ENCODE results near the gene AOPEP.
A peak's percentile ranks its signal among the peaks of the same experiment; 100 is the strongest.

AOPEP gene

DNA sequence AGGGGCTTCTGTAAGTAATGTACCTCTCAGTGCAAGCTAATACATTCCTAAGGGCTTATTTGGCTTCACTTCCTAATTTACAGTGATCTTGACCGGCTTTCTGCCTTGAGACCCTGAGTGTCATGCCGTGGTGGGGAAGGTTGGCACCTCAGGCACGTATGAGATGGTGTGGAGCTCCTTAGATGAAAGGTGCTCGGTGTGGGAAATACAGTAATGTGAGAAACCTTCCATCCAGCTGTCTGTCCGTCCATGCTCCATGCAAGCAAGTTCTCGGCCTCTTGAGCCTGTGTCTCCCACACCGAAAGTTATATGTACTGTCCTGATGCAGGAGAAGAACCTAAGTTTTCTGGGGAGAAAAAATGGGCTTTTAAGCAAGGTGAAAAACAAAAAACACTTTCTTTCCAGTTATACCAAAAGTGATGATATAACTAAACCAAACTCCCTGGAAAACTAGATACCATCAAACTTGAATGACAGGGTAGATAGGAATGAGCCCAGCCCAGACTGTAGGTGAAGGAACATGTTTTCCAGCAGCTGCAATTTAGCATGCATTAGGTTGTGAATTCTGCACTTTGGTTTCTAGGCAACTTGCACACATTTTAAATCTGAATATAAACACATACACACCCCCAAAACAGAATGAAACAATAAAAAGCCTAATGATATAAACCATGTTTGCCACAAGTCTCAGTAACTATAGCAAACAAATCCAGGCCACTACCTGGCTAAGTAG, 311.5 kb downstream of the AOPEP start:
- no peak for DNase-seq (ENCODE audit: low read depth)

DNA sequence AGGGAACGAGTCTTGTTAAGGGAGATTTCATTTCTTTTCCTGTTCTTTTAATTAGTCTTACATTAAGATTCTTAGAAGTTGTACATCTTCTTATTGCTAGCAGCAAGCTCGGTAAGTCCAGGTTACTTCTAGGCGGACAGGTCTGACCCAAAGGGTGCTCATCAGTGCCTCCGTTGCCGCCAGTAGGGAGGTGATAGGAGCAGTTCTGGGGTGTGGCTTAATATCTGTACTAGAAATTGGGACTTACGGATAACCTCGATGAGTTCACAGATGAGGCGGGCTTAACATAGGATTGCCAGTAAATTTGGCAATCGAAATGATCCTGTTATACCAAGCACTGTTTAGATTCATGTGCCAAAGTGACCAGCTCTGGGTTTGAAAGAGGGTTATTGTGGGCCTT, 312.2 kb downstream of the AOPEP start:
- no peak for DNase-seq (ENCODE audit: low read depth)

DNA sequence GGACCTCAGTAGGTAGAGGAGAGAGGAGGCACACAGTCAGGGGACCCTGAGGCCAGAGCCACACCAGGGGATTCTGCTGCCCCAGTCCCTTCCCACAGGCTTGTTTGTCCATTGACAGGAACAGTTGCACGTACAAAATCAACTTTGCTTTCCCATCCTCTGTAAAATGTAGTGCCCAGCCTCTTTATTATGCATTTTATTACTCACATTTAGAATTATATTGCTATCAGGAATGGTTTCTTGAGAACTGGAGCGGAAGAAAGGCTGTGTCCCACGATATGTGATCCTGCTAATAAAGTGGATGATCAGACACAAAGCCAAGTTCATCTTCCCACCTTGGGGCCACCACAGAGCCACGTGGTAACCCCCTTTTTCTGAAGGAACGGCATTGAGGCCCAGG, 313.6 kb downstream of the AOPEP start:
- DNase-seq (ENCODE audit: low read depth) = no peak

DNA sequence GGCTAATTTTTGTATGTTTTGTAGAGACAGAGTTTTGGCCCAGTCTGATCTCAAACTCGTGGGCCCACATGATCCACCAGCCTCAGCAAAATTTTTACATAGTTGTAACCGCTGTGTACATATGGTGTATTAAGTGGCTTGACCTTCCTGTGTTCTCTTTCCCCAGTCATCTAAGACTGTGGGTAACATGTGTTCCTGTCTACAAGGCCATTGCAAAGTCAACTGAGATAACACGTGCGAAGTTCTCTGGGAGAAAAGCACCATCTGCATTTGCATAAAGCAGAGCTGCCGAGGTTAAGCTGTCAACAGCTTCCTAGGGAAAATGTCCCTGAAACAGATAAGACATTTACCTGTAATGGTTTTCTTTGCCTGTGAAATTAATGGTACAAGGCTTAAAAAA, 317.3 kb downstream of the AOPEP start:
- no peak for DNase-seq (ENCODE audit: low read depth)

DNA sequence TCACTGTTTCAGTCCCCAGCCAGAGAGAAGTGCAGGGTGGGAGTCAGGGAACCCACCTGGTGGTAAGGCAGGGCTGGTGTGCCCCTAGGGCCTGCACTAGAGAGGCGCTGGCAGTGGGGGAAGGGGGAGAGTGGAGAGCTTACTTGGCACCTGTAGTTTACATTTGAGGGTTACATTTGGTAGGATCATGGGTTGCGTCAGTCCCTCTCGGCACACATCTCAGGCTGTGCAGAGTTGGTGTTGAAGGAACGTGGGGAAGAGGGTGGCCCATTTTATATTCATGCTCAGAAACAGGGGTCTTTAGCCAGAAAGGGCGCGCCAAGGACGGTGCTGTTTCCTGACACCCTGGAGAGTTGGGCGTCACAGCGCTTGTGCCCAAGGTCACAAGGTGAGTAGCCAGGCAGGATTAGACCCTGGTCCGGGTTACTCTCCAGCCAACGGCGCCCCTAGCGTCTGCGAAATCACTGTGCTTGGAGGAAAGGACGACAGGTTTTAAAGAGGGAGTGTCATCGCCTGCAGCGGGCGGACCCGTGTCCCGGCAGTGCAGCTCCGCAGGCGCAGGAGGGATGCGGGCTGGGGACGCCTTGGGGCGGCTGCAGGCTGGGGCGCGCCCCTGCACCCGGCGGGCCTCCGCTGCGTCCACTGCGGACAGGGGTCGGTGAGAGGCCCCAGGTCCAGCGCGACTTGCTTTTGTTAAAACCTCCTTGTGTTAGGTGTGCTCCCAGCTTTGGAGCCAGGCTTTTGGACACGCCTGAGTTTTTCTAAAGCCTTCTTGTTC, 318.4 kb downstream of the AOPEP start:
- no peak for DNase-seq (ENCODE audit: low read depth)

DNA sequence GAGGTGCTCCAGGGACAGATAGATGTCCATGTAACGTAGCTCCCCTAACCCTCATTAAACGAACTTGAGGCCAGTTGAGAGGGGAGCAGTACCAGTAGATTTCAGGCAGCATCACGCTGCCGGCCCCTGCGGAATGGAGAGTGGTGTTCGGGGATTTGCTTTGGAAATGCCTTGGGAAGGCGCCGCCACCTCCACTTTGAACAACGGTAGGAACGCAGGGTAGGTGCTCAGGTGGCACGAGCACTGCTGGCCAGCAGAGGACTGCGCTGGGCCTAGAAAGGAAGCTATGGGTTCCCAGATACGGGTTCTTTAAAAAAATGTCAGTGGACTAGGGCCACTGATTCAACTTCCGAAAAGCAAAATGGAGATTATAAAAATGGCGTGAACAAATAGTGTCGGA, 319.3 kb downstream of the AOPEP start:
- DNase-seq (ENCODE audit: low read depth) = no peak

DNA sequence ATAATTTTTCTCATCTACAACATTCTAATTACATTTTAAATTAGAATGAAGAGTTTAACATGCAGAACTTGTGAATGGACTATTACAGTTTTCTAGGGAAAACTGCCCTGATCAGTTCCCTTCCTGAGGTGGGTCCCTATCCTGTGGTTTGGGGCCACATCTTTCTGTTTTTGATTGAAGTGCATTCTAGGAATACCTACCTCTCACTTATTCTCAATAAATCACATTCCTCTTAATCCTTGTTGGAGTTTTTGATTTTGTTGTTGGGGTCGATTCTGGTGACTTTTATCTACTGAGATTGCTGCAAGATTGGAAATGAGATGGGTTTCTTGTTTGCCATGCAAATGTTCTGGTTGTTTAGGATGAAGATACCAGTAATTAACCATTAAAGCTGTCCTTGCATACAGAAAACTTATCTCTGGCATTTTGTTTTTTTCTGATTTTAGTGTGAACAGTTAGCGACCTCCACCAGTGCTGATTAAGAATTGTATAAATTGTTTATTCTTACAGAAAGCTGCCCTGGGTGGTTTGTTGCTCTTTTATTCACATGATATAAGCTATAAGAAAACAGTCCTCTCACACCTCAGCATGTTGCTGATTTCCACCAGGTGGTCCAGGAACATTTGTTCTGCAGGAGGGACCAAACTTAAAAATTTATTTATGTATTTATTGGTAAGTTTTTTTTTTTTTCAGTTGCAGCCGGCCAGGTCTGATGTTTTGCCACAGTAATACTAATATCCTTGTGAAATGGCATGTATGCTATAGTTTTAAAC, 321.1 kb downstream of the AOPEP start:
- DNase-seq (ENCODE audit: low read depth) = no peak

DNA sequence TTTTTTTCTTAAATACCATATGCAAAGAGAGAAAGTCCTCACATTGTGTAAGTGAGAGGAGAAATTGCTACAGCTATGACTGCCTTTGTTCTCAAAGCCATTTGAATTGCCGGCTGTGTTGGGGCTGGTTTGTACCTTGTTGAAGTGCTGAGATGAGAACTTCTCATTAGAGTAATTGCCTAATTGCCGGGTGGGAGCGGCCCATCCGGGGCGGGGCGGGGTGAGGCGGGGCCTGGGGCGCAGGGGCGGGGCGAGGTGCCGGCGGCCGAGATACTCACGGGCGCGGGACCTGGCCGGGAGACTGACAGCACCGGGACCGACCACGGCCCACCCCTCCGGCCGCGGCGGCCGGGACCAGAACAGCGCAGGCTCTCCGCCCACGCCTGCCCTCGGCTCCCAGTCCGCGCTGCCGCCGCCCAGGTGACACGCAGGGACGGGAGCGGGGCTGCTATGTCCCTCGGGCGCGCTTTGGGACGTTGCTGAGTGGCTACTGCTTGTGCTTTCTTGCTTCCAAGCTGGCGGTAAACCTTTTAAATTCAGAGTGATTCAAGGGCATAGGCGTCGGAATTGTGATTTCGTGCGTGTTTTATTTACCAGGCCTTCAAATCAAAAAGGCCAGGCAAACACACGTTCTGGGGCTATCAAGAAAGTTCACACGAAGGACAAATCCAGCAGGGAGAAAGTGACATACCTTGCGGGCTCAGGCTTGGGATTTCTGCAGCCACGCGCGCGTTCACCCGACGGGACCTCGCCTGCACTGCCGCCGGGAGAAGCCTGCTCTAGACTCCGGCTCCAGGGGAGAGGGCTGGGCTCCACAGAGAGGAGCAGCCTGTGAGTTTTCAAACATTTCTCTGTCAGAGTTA, 322.0 kb downstream of the AOPEP start:
- peak; percentile 46 for DNase-seq (ENCODE audit: low read depth)

DNA sequence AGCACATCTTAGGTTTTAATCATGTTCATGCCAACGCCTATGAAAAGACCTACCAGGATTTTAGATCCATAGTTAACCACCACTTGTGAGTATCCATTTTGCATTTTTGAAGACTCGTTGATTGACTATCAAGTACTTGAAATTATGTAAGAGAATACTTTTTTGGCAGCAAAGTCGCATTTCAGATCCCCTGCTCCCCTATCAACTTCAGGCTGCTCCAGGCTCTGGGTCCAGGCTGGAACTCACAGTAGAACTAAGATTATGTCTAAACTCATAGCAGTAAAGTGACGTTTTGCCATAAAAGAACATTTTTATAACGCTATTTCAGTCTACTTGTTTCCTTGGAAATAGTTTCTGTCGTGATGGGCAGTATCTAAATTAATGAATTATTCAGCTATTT, 323.3 kb downstream of the AOPEP start:
- DNase-seq (ENCODE audit: low read depth) = no peak

DNA sequence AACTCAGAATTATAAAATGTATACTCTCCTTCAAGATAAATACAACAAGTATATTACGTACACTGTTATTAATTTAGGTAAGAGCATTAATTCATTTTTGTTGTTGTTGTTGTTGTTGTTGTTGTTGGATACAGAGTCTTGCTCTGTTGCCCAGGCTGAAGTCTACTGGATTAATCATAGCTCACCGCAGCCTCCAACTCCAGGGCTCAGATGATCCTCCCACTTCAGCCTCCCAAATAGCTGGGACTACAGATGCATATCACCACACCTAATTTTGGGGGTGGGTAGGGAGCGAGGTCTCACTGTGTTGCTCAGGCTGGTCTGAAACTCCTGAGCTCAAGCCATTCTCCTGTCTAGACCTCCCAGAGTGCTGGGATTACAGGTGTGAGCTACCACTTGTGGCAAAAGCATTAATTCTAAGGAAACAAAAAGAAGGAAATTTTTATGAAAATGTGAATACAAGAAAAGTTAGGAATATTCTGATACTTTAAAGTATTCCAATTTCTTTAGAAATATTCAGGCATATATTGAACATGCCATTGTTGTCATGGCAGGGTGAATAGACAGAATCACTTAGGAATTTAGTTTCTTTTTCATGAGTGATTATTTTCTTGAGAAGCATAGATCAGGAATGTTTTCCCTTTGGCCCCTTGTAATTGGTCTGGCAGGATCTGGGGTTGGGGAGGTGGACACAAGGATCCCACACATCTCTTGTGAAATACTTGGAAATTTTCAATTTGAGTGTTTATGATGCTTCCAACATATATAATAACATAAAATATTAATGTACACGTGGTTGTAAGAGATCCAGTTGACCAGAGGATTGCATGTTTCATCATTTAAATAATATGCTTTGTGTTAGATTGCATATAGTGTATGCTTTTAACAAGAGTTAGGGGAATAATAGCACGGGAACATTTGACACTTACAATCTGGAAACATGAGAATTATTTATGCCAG, 327.4 kb downstream of the AOPEP start:
- no peak for DNase-seq (ENCODE audit: low read depth)

DNA sequence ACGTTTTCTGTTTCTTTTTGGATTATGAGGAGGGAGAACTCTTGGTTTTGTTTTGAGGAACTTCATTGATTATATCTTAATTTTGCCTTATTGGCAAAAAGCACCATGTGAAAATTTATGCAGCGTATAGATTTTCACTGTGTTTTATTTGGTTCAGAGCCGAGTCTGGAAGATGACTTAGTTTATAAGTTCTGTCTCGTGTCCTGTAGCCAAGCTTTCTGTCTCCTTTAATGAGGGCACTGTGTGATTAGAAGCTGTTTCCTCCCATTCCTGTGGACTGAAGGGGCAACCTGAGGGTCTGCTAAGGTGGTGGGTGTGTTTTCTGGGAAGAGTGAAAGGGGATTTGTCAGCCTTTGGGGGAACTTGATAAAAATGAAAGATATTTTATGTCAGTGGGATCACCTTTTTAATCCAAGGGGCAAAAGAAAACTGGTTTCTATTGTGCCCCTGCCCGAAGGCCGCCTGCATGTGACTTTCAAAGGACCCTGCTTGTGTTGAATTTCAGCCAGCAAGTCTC, 328.9 kb downstream of the AOPEP start:
- no peak for DNase-seq (ENCODE audit: low read depth)

DNA sequence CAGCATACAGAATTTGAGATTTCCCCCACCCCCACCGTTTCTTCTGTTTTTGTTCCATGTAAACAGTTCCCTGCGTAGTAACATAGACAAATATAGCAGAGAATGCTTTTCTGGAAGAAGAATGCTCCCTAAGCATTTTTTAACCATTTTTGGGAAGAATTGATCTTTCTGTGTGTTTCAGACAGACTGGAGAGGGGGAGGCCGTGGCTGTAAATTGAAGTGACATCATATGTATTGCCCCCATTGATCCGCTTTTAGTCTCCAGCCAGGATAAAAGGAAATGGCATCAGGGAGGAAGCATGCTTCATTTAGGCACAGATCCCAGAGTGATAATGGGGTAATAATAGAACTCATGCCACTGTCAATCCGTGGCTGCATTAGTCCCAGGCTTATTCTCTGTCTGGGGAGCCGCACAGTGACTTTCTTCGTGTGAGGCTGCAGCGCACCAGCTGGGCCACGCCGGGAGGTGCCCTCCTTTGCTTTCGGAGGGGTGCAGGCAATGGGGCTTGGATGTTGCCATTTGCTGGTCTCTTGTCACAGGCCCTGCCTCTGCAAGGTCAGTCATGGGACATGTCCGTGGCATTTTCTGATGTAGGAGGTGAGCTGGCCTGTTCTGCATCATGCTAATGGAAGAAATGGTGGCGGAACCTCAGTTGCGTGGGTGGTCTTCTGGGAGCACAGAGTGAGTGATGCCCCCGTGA, 329.5 kb downstream of the AOPEP start:
- no peak for DNase-seq (ENCODE audit: low read depth)

DNA sequence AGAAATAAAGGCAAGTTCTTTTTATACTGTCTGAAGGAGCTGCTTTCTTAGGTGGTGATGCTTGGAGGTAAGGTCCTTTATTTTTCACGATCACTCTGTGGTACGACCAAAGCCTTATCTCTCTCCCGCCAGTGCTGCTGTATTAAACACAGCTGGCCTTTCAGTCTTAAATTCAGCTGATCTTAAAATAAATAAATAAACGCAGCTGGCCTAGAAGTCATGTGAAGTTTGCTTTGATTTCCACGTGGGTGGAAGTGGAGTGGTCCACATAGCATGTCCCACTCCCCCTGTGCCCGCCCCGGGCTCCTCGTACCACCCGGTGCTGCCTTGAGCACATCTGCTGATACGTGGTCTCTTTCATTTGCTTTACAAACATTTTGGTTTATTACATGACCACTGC, 330.6 kb downstream of the AOPEP start:
- no peak for DNase-seq (ENCODE audit: low read depth)

DNA sequence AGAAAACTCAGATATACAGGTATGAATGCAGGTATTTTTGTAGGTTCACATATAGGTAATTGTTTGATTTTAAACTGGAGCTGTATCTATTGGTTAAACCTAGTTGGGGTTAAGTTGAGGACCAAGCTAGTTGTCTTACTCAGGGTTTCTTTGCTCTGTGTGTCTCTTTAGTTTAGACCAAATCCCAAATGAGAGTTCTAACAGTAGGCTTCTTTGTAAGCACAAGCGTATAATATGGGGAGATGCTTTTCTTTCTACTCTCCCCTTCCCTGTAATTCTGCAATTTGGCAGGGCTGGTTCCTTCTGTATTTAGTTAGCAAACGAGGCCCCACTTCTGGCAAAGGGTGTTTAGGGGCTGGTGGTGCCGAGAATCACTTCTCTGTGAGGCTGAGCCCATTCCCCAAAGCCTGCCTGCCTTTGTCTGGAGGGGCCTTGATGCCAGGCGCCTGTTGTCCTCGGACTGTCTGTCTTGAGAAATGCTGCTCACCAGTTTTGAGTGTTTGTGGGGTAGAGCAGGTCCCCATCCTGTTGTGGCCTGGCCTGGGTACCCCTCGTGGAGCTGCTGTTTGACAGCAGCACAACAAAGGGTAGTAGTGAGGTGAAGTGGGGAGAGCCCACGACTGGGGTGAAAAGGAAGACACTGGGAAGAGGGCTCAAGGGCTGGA, 331.8 kb downstream of the AOPEP start:
- DNase-seq (ENCODE audit: low read depth) = no peak

DNA sequence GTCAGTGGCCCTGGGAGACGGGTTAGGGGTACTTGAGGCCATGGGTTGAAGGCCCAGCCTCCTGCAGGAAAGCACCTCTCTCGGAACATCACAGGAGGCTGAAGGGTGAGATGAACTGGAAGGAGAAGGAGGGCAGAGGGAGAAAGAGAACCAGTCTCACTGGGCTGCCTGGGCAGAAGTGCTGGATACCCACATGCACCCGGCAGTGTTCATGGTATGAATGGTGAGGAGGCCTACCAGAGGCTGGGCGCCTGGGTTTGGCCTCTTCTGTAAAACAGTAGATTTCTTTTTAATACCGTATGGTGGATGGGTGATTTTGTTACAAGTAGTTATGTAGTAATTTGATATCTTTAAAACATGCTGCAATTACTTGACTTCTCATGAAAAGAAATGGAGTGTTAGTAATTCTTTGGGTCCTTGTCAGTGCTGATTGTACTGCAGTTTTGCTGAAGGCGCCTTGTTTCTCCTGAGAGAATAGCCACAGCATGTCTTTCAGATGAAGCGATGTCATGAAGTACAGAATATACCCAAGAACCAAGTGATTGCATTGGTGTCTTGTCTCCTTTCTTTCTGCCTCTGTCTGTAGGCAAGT, 332.4 kb downstream of the AOPEP start:
- no peak for DNase-seq (ENCODE audit: low read depth)

DNA sequence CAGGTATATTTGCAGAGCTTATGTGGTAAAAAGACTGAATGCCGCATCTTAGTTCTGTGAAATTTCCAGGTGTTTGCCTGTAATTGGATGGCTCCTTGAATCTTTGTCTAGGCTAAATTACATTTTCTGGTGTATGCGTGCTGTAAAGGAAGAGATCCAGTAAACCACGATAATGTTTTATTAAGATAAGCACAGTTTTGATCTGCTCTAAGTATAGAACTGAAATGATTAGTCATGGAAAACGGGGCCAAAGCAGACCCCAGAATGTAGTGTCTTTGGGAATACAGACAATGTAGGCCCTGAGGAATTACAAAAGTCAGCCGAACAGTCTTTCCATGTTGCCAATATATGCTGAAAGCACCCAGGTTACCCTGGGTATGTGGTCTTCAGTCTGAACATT, 333.7 kb downstream of the AOPEP start:
- no peak for DNase-seq (ENCODE audit: low read depth)

DNA sequence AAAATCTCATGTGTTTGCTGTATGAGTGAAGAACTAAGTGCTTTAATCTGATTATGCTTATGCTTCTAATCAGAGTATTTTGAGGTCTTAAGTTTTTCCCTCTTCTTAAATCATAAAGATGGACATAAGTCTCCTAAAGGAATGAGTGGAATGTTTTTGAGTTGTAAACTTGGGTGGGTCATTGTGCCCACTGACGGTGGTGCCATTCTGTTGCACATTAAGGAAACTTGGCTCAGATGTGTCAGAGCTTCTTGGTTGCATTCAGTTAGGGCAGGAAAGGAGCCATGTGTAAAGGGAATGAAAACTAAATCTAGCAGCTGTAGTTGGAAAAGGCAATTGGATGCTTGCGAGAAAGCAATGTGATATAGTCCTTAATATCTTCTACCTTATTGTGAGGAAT, 334.4 kb downstream of the AOPEP start:
- DNase-seq (ENCODE audit: low read depth) = no peak

DNA sequence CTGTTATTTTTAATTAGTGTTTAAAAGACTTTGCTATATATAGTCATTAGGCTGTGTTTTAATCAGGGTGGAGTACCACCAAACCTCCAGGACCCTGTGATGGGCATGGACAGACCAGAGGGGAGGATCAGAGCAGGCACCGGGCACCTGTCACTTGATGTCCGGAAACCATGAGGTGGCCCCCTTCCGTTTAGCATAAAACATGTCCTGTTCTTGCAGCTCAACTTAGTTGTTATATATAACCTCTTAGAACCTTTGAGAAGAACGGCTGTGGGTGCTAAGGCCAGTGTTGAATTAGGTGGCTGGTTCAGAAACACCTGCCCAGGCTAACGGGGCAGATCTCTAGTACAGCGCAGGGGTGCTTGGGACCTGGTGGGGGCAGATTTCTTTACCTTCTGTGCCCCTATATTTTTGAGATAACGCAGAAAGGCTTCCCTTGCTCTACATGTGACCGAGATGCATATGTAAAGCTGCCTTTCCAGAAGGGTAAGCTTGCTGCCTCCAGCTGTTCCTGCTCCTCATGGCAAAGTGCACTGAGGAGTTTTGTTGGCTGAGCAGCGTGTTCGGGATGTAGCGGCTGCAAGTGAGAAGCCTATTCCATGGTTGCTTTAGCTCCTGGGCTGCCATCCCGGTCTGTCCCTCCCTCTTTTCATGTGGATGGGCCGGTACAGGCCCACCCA, 335.6 kb downstream of the AOPEP start:
- no peak for DNase-seq (ENCODE audit: low read depth)

All from activated T-cell treated with anti-CD3 and anti-CD28 coated beads for 24 hours (primary cell).